Measurements from ENCODE around the gene GRAP2.

- TF ChIP-seq CTCF (IDR thresholded peaks at IDR 0.05; ENCODE audit: extremely low read depth in 1 of 2, insufficient read depth in 1 of 2, low read depth in 1 of 2, low read length in 2 of 2) (no peak), POLR2A (IDR thresholded peaks at IDR 0.05; ENCODE audit: low read depth, low read length) (no peak), POLR2AphosphoS5 (IDR thresholded peaks at IDR 0.05; ENCODE audit: insufficient read depth, low read depth, low read length) (no peak)
Measured at GRCh38 chr22:39983346-39983745, 82.5 kb downstream of the GRAP2 start.

Measured in endothelial cell of umbilical vein (primary cell).